ENCODE data around the gene VLDLR.

The VLDLR gene

DNA sequence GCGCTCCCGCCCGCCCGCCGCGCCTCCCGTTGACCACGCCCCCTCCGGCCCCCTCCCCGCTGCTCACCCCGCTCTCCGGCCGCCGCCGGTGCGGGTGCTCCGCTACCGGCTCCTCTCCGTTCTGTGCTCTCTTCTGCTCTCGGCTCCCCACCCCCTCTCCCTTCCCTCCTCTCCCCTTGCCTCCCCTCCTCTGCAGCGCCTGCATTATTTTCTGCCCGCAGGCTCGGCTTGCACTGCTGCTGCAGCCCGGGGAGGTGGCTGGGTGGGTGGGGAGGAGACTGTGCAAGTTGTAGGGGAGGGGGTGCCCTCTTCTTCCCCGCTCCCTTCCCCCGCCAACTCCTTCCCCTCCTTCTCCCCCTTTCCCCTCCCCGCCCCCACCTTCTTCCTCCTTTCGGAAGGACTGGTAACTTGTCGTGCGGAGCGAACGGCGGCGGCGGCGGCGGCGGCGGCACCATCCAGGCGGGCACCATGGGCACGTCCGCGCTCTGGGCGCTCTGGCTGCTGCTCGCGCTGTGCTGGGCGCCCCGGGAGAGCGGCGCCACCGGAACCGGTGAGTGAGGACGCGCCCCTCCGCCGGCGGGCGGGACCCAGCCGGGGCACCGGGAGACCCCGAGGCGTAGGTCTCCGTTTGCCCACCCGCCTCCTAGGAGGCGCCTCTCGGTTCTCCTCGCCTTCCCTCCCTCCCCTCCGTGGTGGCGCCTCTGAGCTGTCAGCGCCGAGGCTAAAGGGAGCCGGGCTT, at the start of gene VLDLR:
Gene VLDLR, plus strand, starts transcription at position 66 of the 739 bp plus-strand sequence. Its CDS starts 403 bp downstream, at position 469.
- H3K4me1 ChIP-seq (ENCODE audit: control insufficient read depth, insufficient read depth, low read length) = peaks cover 23% of the 10 kb centered on the region
- H3K9ac ChIP-seq (ENCODE audit: low read length) = peak within 1 kb of the TSS; percentile 72
- H3K9me3 ChIP-seq (ENCODE audit: control insufficient read depth, insufficient read depth, low read depth, low read length) = no peaks in the 10 kb centered on the region
- H3K27me3 ChIP-seq (ENCODE audit: control insufficient read depth, insufficient read depth, low read length) = peaks cover 56% of the 10 kb centered on the region
- peak within 1 kb of the TSS; percentile 74 for H3K4me3 ChIP-seq (ENCODE audit: low read depth, low read length)
- no peaks in the 10 kb centered on the region for H3K36me3 ChIP-seq (ENCODE audit: control insufficient read depth, insufficient read depth, low read length)
- peak within 1 kb of the TSS; percentile 1 for H3K27ac ChIP-seq (ENCODE audit: low read depth, low read length)

GRCh38 chr9:2574203-2574602, 47.4 kb upstream of the VLDLR start:
- Histone ChIP-seq H3K27ac (ENCODE audit: low read depth, low read length) (no peak overlapping the region), H3K4me3 (ENCODE audit: low read depth, low read length) (no peak overlapping the region), H3K4me1 (ENCODE audit: control insufficient read depth, insufficient read depth, low read length) (peaks cover 3% of the 10 kb centered on the region; the same call in 1 of the 2 replicates), H3K9ac (ENCODE audit: low read length) (no peak overlapping the region), H3K36me3 (ENCODE audit: control insufficient read depth, insufficient read depth, low read length) (no peaks in the 10 kb centered on the region), H3K27me3 (ENCODE audit: control insufficient read depth, insufficient read depth, low read length) (no peaks in the 10 kb centered on the region), H3K9me3 (ENCODE audit: control insufficient read depth, insufficient read depth, low read depth, low read length) (no peaks in the 10 kb centered on the region)

DNA sequence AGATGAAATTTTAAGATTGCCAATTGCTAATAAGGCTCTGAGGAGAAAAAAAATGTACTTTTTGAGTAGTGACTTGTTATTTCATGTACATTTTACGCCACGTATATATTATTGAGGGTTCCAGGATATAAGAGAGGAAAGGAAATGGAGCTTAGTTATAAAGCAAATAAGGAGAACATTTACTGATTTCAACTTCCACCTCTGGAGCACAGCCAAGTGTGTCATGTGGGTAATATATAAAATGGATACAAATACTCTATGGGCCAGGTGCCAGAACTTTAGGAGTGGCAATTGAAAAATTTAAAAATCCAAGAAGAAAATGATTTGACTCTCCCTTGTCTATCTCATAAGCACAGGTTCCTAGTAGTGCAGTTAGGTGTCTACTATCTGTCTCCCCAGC, 45.0 kb upstream of the VLDLR start:
- H3K27me3 ChIP-seq (ENCODE audit: control insufficient read depth, insufficient read depth, low read length) = no peaks in the 10 kb centered on the region
- no peaks in the 10 kb centered on the region for H3K9me3 ChIP-seq (ENCODE audit: control insufficient read depth, insufficient read depth, low read depth, low read length)
- no peak overlapping the region for H3K9ac ChIP-seq (ENCODE audit: low read length)
- no peak overlapping the region for H3K27ac ChIP-seq (ENCODE audit: low read depth, low read length)
- H3K36me3 ChIP-seq (ENCODE audit: control insufficient read depth, insufficient read depth, low read length) = no peaks in the 10 kb centered on the region
- no peak overlapping the region for H3K4me3 ChIP-seq (ENCODE audit: low read depth, low read length)
- H3K4me1 ChIP-seq (ENCODE audit: control insufficient read depth, insufficient read depth, low read length) = no peaks in the 10 kb centered on the region

GRCh38 chr9:2583308-2584013, 38.1 kb upstream of the VLDLR start:
- peaks cover 5% of the 10 kb centered on the region; the same call in 1 of the 2 replicates for H3K9me3 ChIP-seq (ENCODE audit: control insufficient read depth, insufficient read depth, low read depth, low read length)
- H3K4me3 ChIP-seq (ENCODE audit: low read depth, low read length) = no peak overlapping the region
- H3K27ac ChIP-seq (ENCODE audit: low read depth, low read length) = no peak overlapping the region
- H3K36me3 ChIP-seq (ENCODE audit: control insufficient read depth, insufficient read depth, low read length) = no peaks in the 10 kb centered on the region
- no peak overlapping the region for H3K9ac ChIP-seq (ENCODE audit: low read length)
- H3K4me1 ChIP-seq (ENCODE audit: control insufficient read depth, insufficient read depth, low read length) = no peaks in the 10 kb centered on the region
- no peaks in the 10 kb centered on the region for H3K27me3 ChIP-seq (ENCODE audit: control insufficient read depth, insufficient read depth, low read length)

DNA sequence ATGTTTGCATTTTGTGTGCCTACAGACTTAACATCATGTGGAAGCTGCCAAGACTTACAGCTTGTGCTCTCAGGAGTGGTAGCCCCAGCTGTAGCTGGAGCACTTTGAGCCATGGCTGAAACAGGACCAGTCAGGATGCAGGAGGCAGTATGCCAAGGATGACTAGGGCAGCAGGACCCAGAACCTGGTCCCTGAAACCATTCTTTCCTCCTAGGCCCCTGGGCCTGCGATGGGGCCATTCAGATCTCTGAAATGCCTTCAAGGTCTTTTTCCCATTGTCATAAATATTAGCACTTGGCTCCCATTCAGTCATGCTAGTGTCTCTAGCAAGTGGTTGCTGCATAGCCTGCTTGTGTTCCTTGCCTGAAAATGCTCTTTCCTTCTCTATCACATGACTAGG, 29.6 kb upstream of the VLDLR start:
- Histone ChIP-seq H3K9me3 (ENCODE audit: control insufficient read depth, insufficient read depth, low read depth, low read length) (peaks cover 31% of the 10 kb centered on the region), H3K9ac (ENCODE audit: low read length) (no peak overlapping the region), H3K27me3 (ENCODE audit: control insufficient read depth, insufficient read depth, low read length) (no peaks in the 10 kb centered on the region), H3K4me1 (ENCODE audit: control insufficient read depth, insufficient read depth, low read length) (no peaks in the 10 kb centered on the region), H3K27ac (ENCODE audit: low read depth, low read length) (no peak overlapping the region), H3K36me3 (ENCODE audit: control insufficient read depth, insufficient read depth, low read length) (no peaks in the 10 kb centered on the region; the same call in 1 of the 2 replicates), H3K4me3 (ENCODE audit: low read depth, low read length) (no peak overlapping the region)

DNA sequence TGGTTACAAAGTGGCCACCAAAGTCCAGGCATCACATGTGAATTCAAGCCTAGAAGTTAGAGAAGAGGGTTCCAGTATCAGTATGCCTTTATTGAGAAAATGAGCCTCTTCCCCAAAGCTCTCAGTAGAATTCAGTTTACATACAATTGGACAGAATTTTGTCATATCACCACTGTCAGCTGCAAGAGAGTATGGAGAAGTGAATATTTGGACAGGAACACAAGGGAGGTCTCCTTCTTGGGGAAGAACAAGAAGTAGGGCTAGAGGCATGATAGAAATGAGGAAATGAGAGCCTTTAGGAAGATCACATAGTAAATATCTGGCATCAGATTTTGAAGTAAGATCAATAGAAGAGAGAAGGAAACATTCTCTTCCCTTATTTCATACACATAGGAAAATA, 27.8 kb upstream of the VLDLR start:
- H3K27me3 ChIP-seq (ENCODE audit: control insufficient read depth, insufficient read depth, low read length) = no peaks in the 10 kb centered on the region
- H3K9ac ChIP-seq (ENCODE audit: low read length) = no peak overlapping the region
- no peaks in the 10 kb centered on the region; the same call in 1 of the 2 replicates for H3K36me3 ChIP-seq (ENCODE audit: control insufficient read depth, insufficient read depth, low read length)
- no peak overlapping the region for H3K27ac ChIP-seq (ENCODE audit: low read depth, low read length)
- H3K4me3 ChIP-seq (ENCODE audit: low read depth, low read length) = no peak overlapping the region
- peaks cover 31% of the 10 kb centered on the region for H3K9me3 ChIP-seq (ENCODE audit: control insufficient read depth, insufficient read depth, low read depth, low read length)
- H3K4me1 ChIP-seq (ENCODE audit: control insufficient read depth, insufficient read depth, low read length) = no peaks in the 10 kb centered on the region

DNA sequence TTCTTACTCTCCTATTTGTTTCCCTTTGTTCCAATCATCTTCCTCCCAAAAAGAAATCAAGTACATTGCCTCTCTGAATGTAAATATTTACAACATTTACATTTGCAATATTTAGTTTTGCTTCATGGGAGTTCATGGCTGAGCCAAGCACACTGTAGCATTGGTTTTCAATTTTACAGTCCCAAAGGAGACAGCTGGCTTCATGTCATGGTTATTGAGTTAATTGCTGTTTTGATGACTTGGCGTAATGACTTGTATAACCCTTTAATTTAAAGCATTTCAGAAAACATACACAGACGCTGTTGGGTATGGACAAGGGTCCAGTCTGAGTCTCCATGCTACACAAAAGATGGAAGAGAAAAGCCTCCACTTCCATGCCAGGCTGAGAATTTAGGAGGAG, 25.6 kb upstream of the VLDLR start:
- H3K4me3 ChIP-seq (ENCODE audit: low read depth, low read length) = no peak overlapping the region
- H3K27me3 ChIP-seq (ENCODE audit: control insufficient read depth, insufficient read depth, low read length) = no peaks in the 10 kb centered on the region
- no peaks in the 10 kb centered on the region for H3K4me1 ChIP-seq (ENCODE audit: control insufficient read depth, insufficient read depth, low read length)
- no peaks in the 10 kb centered on the region; the same call in 1 of the 2 replicates for H3K36me3 ChIP-seq (ENCODE audit: control insufficient read depth, insufficient read depth, low read length)
- H3K27ac ChIP-seq (ENCODE audit: low read depth, low read length) = no peak overlapping the region
- H3K9ac ChIP-seq (ENCODE audit: low read length) = no peak overlapping the region
- H3K9me3 ChIP-seq (ENCODE audit: control insufficient read depth, insufficient read depth, low read depth, low read length) = peaks cover 25% of the 10 kb centered on the region

DNA sequence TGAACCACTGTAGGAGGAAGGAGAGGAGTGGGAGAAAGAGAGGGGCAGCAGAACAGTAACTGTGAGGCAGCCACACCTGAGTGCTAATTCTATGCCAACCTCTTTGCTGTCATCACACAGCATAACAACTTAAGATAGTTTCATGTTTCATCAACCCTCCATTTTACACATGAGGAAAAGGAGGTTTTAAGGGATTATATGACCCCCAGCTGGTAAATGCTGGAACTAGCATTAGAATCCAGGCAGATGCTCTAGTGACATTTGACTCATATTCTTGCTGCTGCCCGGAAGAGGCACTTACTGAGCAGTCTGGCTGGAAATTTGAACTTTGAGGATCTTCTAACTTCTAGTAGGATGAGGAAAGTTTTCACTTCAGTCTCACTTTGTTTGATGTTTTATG, 24.1 kb upstream of the VLDLR start:
- Histone ChIP-seq H3K9me3 (ENCODE audit: control insufficient read depth, insufficient read depth, low read depth, low read length) (peaks cover 10% of the 10 kb centered on the region), H3K4me3 (ENCODE audit: low read depth, low read length) (no peak overlapping the region), H3K27me3 (ENCODE audit: control insufficient read depth, insufficient read depth, low read length) (no peaks in the 10 kb centered on the region), H3K27ac (ENCODE audit: low read depth, low read length) (no peak overlapping the region), H3K36me3 (ENCODE audit: control insufficient read depth, insufficient read depth, low read length) (no peaks in the 10 kb centered on the region; the same call in 1 of the 2 replicates), H3K4me1 (ENCODE audit: control insufficient read depth, insufficient read depth, low read length) (no peaks in the 10 kb centered on the region), H3K9ac (ENCODE audit: low read length) (no peak overlapping the region)

DNA sequence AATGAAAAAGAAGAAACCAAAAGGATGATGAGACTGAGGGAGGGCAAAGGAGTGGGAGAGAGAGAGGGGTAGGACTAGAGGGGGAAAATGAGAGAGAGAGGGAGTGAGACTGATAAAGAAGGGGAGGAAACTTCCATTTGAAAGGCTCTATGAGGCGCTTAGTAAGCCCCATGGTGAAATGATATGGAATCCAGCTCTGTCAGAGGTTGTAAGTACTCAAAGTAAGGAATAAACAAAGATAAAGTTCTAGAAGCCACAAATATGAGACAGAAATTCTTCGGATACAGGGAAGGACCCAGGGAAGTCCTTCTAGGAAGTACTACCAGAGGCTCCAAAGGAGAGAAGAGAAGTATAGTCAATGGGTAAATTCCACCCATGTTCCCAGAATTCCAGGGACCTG, 21.7 kb upstream of the VLDLR start:
- Histone ChIP-seq H3K27ac (ENCODE audit: low read depth, low read length) (no peak overlapping the region), H3K27me3 (ENCODE audit: control insufficient read depth, insufficient read depth, low read length) (no peaks in the 10 kb centered on the region), H3K36me3 (ENCODE audit: control insufficient read depth, insufficient read depth, low read length) (no peaks in the 10 kb centered on the region), H3K9ac (ENCODE audit: low read length) (no peak overlapping the region), H3K4me1 (ENCODE audit: control insufficient read depth, insufficient read depth, low read length) (no peaks in the 10 kb centered on the region), H3K9me3 (ENCODE audit: control insufficient read depth, insufficient read depth, low read depth, low read length) (no peaks in the 10 kb centered on the region), H3K4me3 (ENCODE audit: low read depth, low read length) (no peak overlapping the region)

- Histone ChIP-seq H3K27me3 (ENCODE audit: control insufficient read depth, insufficient read depth, low read length) (no peaks in the 10 kb centered on the region), H3K36me3 (ENCODE audit: control insufficient read depth, insufficient read depth, low read length) (no peaks in the 10 kb centered on the region), H3K27ac (ENCODE audit: low read depth, low read length) (no peak overlapping the region), H3K4me3 (ENCODE audit: low read depth, low read length) (no peak overlapping the region), H3K9ac (ENCODE audit: low read length) (no peak overlapping the region), H3K4me1 (ENCODE audit: control insufficient read depth, insufficient read depth, low read length) (no peaks in the 10 kb centered on the region), H3K9me3 (ENCODE audit: control insufficient read depth, insufficient read depth, low read depth, low read length) (no peaks in the 10 kb centered on the region)
Measured at GRCh38 chr9:2600307-2600706, 21.3 kb upstream of the VLDLR start.

DNA sequence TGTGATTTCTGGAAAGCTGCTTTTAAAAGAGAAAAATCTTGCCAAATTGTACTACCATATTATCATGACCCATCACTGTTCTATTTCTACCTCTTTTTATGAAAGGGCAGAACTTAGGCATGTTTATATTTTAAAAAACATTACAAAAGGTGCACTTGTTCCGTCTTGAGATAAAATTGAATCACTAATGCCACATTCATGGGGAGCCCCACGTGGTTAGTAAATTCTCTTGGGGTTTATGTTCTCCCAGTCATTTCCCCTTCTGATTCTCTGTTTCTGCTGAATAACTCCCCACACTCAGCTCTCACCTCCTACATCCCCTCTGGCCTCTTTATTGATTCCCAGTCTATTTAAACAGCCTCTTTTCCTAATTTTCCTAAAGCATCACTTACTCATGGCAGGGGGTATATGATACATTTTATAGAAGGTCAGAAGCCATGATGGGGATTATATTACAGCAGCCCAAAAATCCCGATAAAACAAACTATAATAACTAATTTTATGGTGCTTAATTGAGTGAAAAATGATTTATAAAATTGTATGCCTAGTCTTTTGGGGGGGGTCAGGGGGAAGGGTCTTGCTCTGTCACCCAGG, 19.7 kb upstream of the VLDLR start:
- H3K9me3 ChIP-seq (ENCODE audit: control insufficient read depth, insufficient read depth, low read depth, low read length) = no peaks in the 10 kb centered on the region
- no peaks in the 10 kb centered on the region for H3K27me3 ChIP-seq (ENCODE audit: control insufficient read depth, insufficient read depth, low read length)
- no peaks in the 10 kb centered on the region for H3K36me3 ChIP-seq (ENCODE audit: control insufficient read depth, insufficient read depth, low read length)
- no peaks in the 10 kb centered on the region for H3K4me1 ChIP-seq (ENCODE audit: control insufficient read depth, insufficient read depth, low read length)
- H3K27ac ChIP-seq (ENCODE audit: low read depth, low read length) = no peak overlapping the region
- no peak overlapping the region for H3K4me3 ChIP-seq (ENCODE audit: low read depth, low read length)
- H3K9ac ChIP-seq (ENCODE audit: low read length) = no peak overlapping the region

All from HUES6 (cell line).